ENCODE measurements around the gene DLX1.

Gene DLX1

DNA sequence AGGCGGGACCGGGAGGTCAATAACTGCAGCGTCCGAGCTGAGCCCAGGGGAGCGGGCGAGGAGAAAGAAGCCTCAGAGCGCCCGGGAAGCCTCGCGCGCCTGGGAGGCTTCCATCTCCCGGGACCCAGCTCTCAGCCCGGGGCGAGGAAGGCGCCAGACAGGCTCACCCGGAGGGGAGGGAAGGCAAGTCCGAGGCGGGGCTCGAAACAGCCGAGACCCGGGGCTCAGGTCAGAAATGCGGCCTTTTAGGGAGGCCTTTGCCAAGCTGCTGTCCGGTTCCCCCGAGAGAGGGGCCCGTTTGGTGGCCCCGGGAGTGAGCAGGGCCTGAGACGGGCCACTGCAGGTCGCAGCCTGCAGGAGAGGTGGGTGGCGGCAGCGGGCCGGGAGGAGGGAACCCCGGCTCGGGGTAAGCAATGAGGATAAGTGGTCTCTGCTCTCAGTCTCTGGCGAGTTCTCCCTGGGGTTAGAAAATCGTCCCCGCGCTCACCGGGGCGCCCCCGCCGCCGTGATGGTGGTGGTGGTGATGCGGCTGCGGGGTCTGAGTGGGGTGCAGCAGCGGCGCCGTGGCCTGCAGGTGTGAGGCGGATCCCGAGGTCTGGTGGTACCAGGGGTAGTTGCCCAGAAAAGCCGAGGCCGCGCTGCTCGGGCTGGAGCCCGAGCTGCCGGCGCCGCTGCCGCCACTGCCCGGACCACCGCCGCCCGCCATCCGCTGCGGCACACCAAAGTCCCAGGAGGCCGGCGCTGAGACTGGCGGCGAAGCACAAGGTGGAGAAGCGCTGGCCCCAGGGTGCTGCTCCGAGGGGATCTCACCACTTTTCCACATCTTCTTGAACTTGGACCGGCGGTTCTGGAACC, 15.0 kb downstream of the DLX1 start:
- peaks cover 4% of the 10 kb centered on the region for H3K36me3 ChIP-seq (ENCODE audit: control insufficient read depth, insufficient read depth, low read length)
- WGBS, 2 experiments (ENCODE audit: insufficient coverage in 2 of 2): 2% methylated on average over 47 to 50 of the region's 72 CpGs
- H3K4me1 ChIP-seq (ENCODE audit: control insufficient read depth, insufficient read depth, low read length, poor library complexity, severe bottlenecking): peaks cover 35% of the 10 kb centered on the region
- H3K9me3 ChIP-seq (ENCODE audit: control insufficient read depth, low read length): no peaks in the 10 kb centered on the region
- H3K4me3 ChIP-seq (ENCODE audit: extremely low read depth, insufficient read depth, low read length, poor library complexity, severe bottlenecking): peak overlapping the region; percentile 61
- H3K27ac ChIP-seq (ENCODE audit: low read depth, low read length, severe bottlenecking): peak overlapping the region; percentile 59

DNA sequence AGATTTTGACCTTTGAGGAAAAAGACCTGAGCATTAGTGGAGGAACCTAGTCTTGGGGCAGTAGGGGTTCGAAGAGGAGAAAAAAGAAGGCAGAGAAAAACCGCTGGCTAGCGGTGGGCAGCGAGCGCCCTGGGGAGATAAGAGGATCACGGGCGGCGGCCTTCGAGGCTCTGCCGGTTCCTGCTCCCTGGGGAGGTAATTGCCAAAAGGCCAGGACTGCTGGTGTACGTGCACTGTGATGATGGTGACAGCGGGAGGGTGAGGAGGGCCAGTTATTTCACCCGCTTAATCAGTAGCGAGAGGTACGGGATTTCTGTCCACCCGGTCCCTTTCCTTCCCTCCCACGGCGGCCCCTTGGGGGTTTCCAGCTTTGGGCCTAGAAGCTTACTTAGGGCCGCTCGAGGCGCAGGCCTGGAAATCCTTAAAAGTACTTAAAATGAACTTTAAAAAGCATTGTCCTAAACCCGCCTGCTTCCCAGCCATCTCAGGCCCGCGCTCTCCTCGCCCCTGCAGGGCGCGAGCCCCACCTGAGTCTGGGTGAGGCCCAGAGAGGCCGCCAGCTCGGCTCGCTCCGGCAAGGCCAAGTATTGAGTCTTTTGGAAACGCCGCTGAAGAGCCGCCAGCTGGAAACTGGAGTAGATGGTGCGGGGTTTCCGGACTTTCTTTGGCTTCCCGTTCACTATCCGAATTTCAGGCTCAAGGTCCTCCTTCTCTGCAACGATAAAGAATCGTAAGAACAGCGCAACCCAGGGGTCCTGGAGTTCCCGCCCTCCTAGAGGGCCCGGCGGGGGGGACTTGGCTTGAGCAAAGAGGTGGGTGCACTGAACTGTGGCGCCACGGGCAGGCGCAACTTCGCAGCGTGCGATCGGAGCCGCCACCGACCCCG, 15.9 kb downstream of the DLX1 start:
- H3K36me3 ChIP-seq (ENCODE audit: control insufficient read depth, insufficient read depth, low read length): peaks cover 4% of the 10 kb centered on the region
- H3K9me3 ChIP-seq (ENCODE audit: control insufficient read depth, low read length): no peaks in the 10 kb centered on the region
- H3K27ac ChIP-seq (ENCODE audit: low read depth, low read length, severe bottlenecking): peak overlapping the region; percentile 59
- WGBS, 2 experiments (ENCODE audit: insufficient coverage in 2 of 2): 2 to 3% methylated on average over 47 to 50 of the region's 54 CpGs
- peaks cover 31% of the 10 kb centered on the region for H3K4me1 ChIP-seq (ENCODE audit: control insufficient read depth, insufficient read depth, low read length, poor library complexity, severe bottlenecking)
- H3K4me3 ChIP-seq (ENCODE audit: extremely low read depth, insufficient read depth, low read length, poor library complexity, severe bottlenecking): peak overlapping the region; percentile 61

DNA sequence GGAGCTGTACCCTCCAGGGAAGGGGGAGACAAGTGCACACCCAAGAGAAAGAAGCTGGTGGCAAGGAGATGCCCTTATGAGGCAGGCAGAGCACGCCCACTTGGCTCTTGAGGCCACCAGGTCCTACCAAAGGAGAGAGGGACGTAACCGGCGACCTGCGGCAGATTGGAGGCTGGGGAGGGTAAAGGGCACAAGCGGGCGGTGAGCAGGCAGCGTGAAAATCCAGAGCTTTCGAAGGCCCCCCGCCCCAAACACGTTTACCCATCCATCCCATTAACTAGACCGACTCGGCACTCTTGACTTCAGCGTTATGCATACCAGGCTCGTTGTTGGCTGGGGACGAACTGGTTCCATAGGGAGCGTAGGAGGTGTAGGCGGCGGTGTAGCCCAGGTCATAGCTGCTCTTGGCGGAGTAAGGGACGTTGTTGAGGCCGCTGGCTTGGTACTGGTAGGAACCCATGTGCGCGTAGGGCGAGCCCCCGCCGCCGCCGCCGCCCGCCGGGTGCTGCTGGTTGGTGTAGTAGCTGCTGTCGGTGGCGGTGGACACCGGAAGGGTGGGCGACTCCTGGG, 16.6 kb downstream of the DLX1 start:
- no peaks in the 10 kb centered on the region for H3K9me3 ChIP-seq (ENCODE audit: control insufficient read depth, low read length)
- peaks cover 4% of the 10 kb centered on the region for H3K36me3 ChIP-seq (ENCODE audit: control insufficient read depth, insufficient read depth, low read length)
- H3K4me3 ChIP-seq (ENCODE audit: extremely low read depth, insufficient read depth, low read length, poor library complexity, severe bottlenecking): peak overlapping the region; percentile 61
- H3K4me1 ChIP-seq (ENCODE audit: control insufficient read depth, insufficient read depth, low read length, poor library complexity, severe bottlenecking): peaks cover 24% of the 10 kb centered on the region
- H3K27ac ChIP-seq (ENCODE audit: low read depth, low read length, severe bottlenecking): peak overlapping the region; percentile 59
- WGBS, 2 experiments (ENCODE audit: insufficient coverage in 2 of 2): 0 to 2% methylated on average over 18 to 23 of the region's 36 CpGs

- peak within 1 kb of the TSS; percentile 59 for H3K27ac ChIP-seq (ENCODE audit: low read depth, low read length, severe bottlenecking)
- H3K9me3 ChIP-seq (ENCODE audit: control insufficient read depth, low read length): no peaks in the 10 kb centered on the region
- H3K4me1 ChIP-seq (ENCODE audit: control insufficient read depth, insufficient read depth, low read length, poor library complexity, severe bottlenecking): peaks cover 17% of the 10 kb centered on the region
- H3K36me3 ChIP-seq (ENCODE audit: control insufficient read depth, insufficient read depth, low read length): peaks cover 4% of the 10 kb centered on the region
- H3K4me3 ChIP-seq (ENCODE audit: extremely low read depth, insufficient read depth, low read length, poor library complexity, severe bottlenecking): peak within 1 kb of the TSS; percentile 61
- 1% methylated on average over 57 to 60 of the region's 74 CpGs for whole genome bisulfite sequencing, 2 experiments (ENCODE audit: insufficient coverage in 2 of 2)
Measured at GRCh38 chr2:172102391-172103359, 17.4 kb downstream of the DLX1 start, which contains the start of gene DLX2. DLX2 (minus strand) TSS chr2:172102900; CDS start chr2:172102538, 362 bp downstream.

DNA sequence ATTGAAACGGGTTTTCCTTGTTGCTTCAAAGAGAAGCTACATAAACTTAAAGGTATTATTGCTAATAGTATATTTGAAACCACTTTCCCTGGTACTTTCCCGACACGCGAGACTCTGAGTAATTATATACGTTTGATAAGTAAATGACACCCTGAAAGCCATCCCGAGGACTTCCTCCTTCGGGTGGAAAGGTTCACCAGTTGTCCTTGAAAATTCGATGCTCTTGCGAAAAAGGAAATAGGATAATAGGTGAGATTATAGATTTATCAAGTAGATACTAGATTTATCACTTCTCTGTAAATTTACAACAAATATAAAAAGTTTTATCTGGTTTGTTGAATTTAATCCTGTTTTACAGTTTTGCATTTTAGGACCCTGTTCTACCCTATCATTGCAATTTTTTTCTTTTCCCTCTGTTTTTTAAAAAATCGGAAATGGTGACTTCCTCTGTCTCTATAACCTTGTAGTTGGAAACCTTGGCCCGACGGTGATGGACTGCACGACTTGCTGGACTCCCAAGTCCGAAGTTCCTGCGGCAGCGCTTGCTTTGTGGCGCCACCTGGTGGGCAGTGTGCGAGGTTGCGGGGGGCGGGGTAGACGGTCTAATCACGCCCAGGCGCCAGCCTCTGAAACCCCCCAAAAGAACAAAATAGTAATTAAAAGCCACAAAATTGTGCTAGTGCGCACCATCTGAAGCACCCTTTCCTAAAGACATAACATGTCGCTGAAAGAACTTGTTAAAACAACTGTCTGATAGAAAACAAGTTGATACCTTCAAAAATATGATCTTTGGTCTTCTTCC, 18.4 kb downstream of the DLX1 start:
- Histone ChIP-seq H3K9me3 (ENCODE audit: control insufficient read depth, low read length) (no peaks in the 10 kb centered on the region), H3K27ac (ENCODE audit: low read depth, low read length, severe bottlenecking) (peak overlapping the region; percentile 29), H3K4me3 (ENCODE audit: extremely low read depth, insufficient read depth, low read length, poor library complexity, severe bottlenecking) (peak overlapping the region; percentile 61), H3K4me1 (ENCODE audit: control insufficient read depth, insufficient read depth, low read length, poor library complexity, severe bottlenecking) (peaks cover 7% of the 10 kb centered on the region), H3K36me3 (ENCODE audit: control insufficient read depth, insufficient read depth, low read length) (peaks cover 4% of the 10 kb centered on the region)
- WGBS, 2 experiments (ENCODE audit: insufficient coverage in 2 of 2): 2 to 3% methylated on average over 5 to 6 of the region's 25 CpGs

GRCh38 chr2:172105471-172106107, 20.3 kb downstream of the DLX1 start:
- Histone ChIP-seq H3K27ac (ENCODE audit: low read depth, low read length, severe bottlenecking) (no peak overlapping the region), H3K4me3 (ENCODE audit: extremely low read depth, insufficient read depth, low read length, poor library complexity, severe bottlenecking) (peak overlapping the region; percentile 23), H3K9me3 (ENCODE audit: control insufficient read depth, low read length) (no peaks in the 10 kb centered on the region), H3K4me1 (ENCODE audit: control insufficient read depth, insufficient read depth, low read length, poor library complexity, severe bottlenecking) (peaks cover 4% of the 10 kb centered on the region), H3K36me3 (ENCODE audit: control insufficient read depth, insufficient read depth, low read length) (no peaks in the 10 kb centered on the region)
- WGBS, 2 experiments (ENCODE audit: insufficient coverage in 2 of 2): 25 to 33% methylated on average over 12 to 19 of the region's 23 CpGs

DNA sequence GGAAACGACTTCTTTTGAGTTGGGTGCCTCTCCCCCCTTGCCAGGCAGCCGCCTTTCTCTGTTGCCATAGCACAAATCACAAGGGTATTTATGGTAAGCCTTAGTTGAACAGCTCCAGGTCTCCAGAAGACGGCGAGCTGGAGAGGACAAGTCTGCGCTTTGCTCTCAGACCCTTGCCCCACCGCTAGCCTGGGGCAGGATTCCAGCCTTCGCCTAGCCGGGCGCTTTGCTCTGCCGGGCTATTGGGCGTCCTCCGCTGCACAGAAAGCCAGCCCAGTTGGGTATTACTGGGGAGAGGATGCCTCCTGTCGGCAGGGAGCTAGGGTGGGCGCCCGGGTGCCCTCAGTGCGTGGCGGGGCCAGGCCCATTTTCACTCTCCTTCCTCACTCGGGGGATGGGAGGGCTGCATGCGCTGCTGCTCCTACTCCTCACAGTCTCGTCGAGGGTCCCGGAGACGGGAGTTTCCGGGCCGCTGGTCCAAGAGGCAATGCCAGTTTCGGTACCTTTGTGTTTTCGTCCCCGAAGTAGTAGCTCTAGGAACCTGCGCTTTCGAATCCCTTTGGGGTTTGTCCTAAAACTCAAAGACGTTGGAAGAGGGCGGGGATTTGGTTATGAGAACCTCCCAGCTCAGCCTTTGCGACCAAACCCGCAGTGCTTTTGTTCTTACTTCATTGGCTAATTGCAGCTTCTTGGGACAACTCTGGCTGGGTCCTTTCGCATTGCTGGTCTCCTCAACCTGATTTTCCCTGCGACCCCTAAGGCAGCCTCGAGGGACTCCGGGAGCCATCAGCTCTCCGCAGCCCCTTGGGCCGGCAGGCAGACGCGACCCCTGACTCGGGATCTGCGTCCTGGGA, 21.0 kb downstream of the DLX1 start:
- Histone ChIP-seq H3K9me3 (ENCODE audit: control insufficient read depth, low read length) (no peaks in the 10 kb centered on the region), H3K4me1 (ENCODE audit: control insufficient read depth, insufficient read depth, low read length, poor library complexity, severe bottlenecking) (peaks cover 4% of the 10 kb centered on the region), H3K4me3 (ENCODE audit: extremely low read depth, insufficient read depth, low read length, poor library complexity, severe bottlenecking) (peak overlapping the region; percentile 23), H3K36me3 (ENCODE audit: control insufficient read depth, insufficient read depth, low read length) (no peaks in the 10 kb centered on the region), H3K27ac (ENCODE audit: low read depth, low read length, severe bottlenecking) (no peak overlapping the region)
- WGBS, 2 experiments (ENCODE audit: insufficient coverage in 2 of 2): 8 to 10% methylated on average over 36 to 43 of the region's 44 CpGs

GRCh38 chr2:172107690-172108586, 22.6 kb downstream of the DLX1 start:
- H3K4me3 ChIP-seq (ENCODE audit: extremely low read depth, insufficient read depth, low read length, poor library complexity, severe bottlenecking): no peak overlapping the region
- H3K9me3 ChIP-seq (ENCODE audit: control insufficient read depth, low read length): no peaks in the 10 kb centered on the region
- H3K36me3 ChIP-seq (ENCODE audit: control insufficient read depth, insufficient read depth, low read length): no peaks in the 10 kb centered on the region
- peaks cover 4% of the 10 kb centered on the region for H3K4me1 ChIP-seq (ENCODE audit: control insufficient read depth, insufficient read depth, low read length, poor library complexity, severe bottlenecking)
- H3K27ac ChIP-seq (ENCODE audit: low read depth, low read length, severe bottlenecking): no peak overlapping the region
- WGBS, 2 experiments (ENCODE audit: insufficient coverage in 2 of 2): 93 to 94% methylated on average over 44 to 51 of the region's 51 CpGs
